WTC11 (cell line): Measurements from ENCODE around the gene A2ML1.

Experiments
- CREB1 ChIP-seq: sonication (generic); formaldehyde crosslinking; IDR thresholded peaks from 2 replicates; pipeline ENCODE4 v1.8.0; 2023; ENCODE audit warnings: mild to moderate bottlenecking, missing genetic modification reagents
- CREM ChIP-seq: sonication (generic); formaldehyde crosslinking; IDR thresholded peaks from 2 replicates; pipeline ENCODE4 v1.8.1; 2022; ENCODE audit warnings: mild to moderate bottlenecking, missing genetic modification reagents, moderate library complexity
- CTCF ChIP-seq: fragments of 200-600 bp; IDR thresholded peaks from 2 replicates; pipeline ENCODE4 v1.8.0; 2022; ENCODE audit warnings: antibody characterized with exemption
- FOXP1 ChIP-seq: sonication (generic); formaldehyde crosslinking; IDR thresholded peaks from 2 replicates; pipeline ENCODE4 v1.8.0; 2022; ENCODE audit warnings: missing genetic modification reagents, mild to moderate bottlenecking, moderate library complexity, borderline replicate concordance
- FOXP4 ChIP-seq: sonication (generic); formaldehyde crosslinking; IDR thresholded peaks from 2 replicates; pipeline ENCODE4 v1.8.0; 2022; ENCODE audit warnings: mild to moderate bottlenecking, missing genetic modification reagents
- HMGXB4 ChIP-seq: sonication (generic); formaldehyde crosslinking; IDR thresholded peaks from 2 replicates; pipeline ENCODE4 v1.8.1; 2023; ENCODE audit warnings: mild to moderate bottlenecking, moderate library complexity, missing genetic modification reagents
- IRF2 ChIP-seq: sonication (generic); formaldehyde crosslinking; IDR thresholded peaks from 2 replicates; pipeline ENCODE4 v1.8.0; 2022; ENCODE audit warnings: low read depth, missing genetic modification reagents, borderline replicate concordance
- JUN ChIP-seq: sonication (generic); formaldehyde crosslinking; IDR thresholded peaks from 2 replicates; pipeline ENCODE4 v1.8.0; 2023; ENCODE audit warnings: mild to moderate bottlenecking, missing genetic modification reagents
- NR2C2 ChIP-seq: sonication (generic); formaldehyde crosslinking; IDR thresholded peaks from 2 replicates; pipeline ENCODE4 v1.8.0; 2022; ENCODE audit warnings: mild to moderate bottlenecking, missing genetic modification reagents
- OVOL2 ChIP-seq: fragments of 250-450 bp; sonication (Bioruptor Pico); IDR thresholded peaks from 2 replicates; pipeline ENCODE4 v1.9.0; 2021; ENCODE audit warnings: mild to moderate bottlenecking, borderline replicate concordance
- STAT6 ChIP-seq: sonication (generic); formaldehyde crosslinking; conservative IDR thresholded peaks from 2 replicates; pipeline ENCODE4 v1.8.1; 2023; ENCODE audit warnings: mild to moderate bottlenecking, low read depth, missing genetic modification reagents, moderate library complexity
- ZNF138 ChIP-seq: sonication (generic); formaldehyde crosslinking; conservative IDR thresholded peaks from 2 replicates; pipeline ENCODE4 v1.8.1; 2022; ENCODE audit warnings: mild to moderate bottlenecking, moderate library complexity, missing genetic modification reagents
- TF ChIP-seq, protein P1 (sequence below): sonication (generic); formaldehyde crosslinking; IDR thresholded peaks from 2 replicates; pipeline ENCODE4 v1.8.1; 2022; ENCODE audit warnings: low read depth, mild to moderate bottlenecking, moderate library complexity, missing genetic modification reagents, borderline replicate concordance
- TF ChIP-seq, protein P2 (sequence below): sonication (generic); formaldehyde crosslinking; conservative IDR thresholded peaks from 2 replicates; pipeline ENCODE4 v1.8.1; 2022; ENCODE audit warnings: mild to moderate bottlenecking, missing genetic modification reagents

GRCh38 chr12:8829621-8830020, 7.2 kb downstream of the A2ML1 start:
- no peak for TF ChIP-seq ZNF138 (CRISPR knock-in tag)
- TF ChIP-seq NR2C2 (CRISPR knock-in tag), result no peak
- TF ChIP-seq CREM (CRISPR knock-in tag), result no peak
- no peak for TF ChIP-seq FOXP1 (CRISPR knock-in tag)
- TF ChIP-seq CTCF, result no peak
- TF ChIP-seq OVOL2 (CRISPR knock-in tag), result no peak
- TF ChIP-seq, protein P1, sequence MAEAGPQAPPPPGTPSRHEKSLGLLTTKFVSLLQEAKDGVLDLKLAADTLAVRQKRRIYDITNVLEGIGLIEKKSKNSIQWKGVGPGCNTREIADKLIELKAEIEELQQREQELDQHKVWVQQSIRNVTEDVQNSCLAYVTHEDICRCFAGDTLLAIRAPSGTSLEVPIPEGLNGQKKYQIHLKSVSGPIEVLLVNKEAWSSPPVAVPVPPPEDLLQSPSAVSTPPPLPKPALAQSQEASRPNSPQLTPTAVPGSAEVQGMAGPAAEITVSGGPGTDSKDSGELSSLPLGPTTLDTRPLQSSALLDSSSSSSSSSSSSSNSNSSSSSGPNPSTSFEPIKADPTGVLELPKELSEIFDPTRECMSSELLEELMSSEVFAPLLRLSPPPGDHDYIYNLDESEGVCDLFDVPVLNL, result no peak
- TF ChIP-seq HMGXB4 (CRISPR knock-in tag), result no peak
- TF ChIP-seq, protein P2, sequence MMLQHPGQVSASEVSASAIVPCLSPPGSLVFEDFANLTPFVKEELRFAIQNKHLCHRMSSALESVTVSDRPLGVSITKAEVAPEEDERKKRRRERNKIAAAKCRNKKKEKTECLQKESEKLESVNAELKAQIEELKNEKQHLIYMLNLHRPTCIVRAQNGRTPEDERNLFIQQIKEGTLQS (CRISPR knock-in tag), result no peak
- TF ChIP-seq JUN (CRISPR knock-in tag), result no peak
- no peak for TF ChIP-seq CREB1 (CRISPR knock-in tag)
- TF ChIP-seq STAT6, result no peak
- no peak for TF ChIP-seq FOXP4 (CRISPR knock-in tag)
- no peak for TF ChIP-seq IRF2 (CRISPR knock-in tag)
